Stomach (tissue), 4 donors: ENCODE data around the gene EVC.

Experiments used
- EP300 ChIP-seq: sonication (generic); formaldehyde crosslinking; IDR thresholded peaks from one replicate; pipeline ENCODE4 v1.6.1; 2017; ENCODE audit warnings: antibody characterized with exemption
- POLR2A ChIP-seq, 4 donors: fragments of 450-650 bp; IDR thresholded peaks; one replicate each; pipeline ENCODE4 v1.6.1; 2016; ENCODE audit warnings: antibody characterized with exemption in 4 of 4, control low read depth in 2 of 4, mild to moderate bottlenecking in 1 of 4, moderate library complexity in 1 of 4
- TF ChIP-seq, protein P1 (sequence below), 7 experiments: fragments of 450-650 bp in 4 of 7; fragments of 200-600 bp in 3 of 7; sonication (generic) in 3 of 7; IDR thresholded peaks; one replicate each; pipeline ENCODE4 v1.5.1; 2016 to 2019; ENCODE audit warnings: antibody characterized with exemption in 7 of 7, control low read depth in 2 of 7, mild to moderate bottlenecking in 1 of 7

DNA sequence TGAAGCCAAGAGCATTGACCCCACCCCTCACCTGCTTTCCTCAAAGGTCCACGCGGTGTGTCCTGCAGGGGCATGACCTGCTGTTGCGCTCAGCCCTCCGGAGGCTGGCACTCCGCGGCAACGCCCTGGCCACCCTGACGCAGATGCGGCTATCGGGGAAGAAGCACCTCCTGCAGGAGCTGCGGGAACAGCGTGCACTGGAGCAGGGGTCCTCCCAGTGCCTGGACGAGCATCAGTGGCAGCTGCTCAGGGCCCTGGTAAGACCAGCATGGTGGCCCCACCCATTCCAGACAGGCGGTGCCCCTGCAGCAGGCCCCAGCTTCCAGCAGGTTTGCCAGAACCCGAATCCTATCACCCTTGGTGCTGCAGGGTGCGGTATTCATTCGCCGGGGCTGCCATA, 86.0 kb downstream of the EVC start:
- TF ChIP-seq, protein P1, sequence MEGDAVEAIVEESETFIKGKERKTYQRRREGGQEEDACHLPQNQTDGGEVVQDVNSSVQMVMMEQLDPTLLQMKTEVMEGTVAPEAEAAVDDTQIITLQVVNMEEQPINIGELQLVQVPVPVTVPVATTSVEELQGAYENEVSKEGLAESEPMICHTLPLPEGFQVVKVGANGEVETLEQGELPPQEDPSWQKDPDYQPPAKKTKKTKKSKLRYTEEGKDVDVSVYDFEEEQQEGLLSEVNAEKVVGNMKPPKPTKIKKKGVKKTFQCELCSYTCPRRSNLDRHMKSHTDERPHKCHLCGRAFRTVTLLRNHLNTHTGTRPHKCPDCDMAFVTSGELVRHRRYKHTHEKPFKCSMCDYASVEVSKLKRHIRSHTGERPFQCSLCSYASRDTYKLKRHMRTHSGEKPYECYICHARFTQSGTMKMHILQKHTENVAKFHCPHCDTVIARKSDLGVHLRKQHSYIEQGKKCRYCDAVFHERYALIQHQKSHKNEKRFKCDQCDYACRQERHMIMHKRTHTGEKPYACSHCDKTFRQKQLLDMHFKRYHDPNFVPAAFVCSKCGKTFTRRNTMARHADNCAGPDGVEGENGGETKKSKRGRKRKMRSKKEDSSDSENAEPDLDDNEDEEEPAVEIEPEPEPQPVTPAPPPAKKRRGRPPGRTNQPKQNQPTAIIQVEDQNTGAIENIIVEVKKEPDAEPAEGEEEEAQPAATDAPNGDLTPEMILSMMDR (IDR thresholded peaks at IDR 0.05), result no peak
- TF ChIP-seq POLR2A (IDR thresholded peaks at IDR 0.05) (no peak), EP300 (no peak)
